ENCODE measurements around the gene FAM32A. TPM values are rescaled to one million over a fixed set of nuclear protein-coding genes. Genes with fewer than 3 reads are reported as not detected.

FAM32A gene
- total and polyA plus RNA-seq, 7 donors = 26.3 to 133 (median 44.2) TPM

- Histone ChIP-seq H3K27ac (peak within 1 kb of the TSS; percentile 89), H3K9me3 (no peaks in the 10 kb centered on the region), H3K4me1 (peaks cover 27% of the 10 kb centered on the region), H3K27me3 (ENCODE audit: insufficient read depth in 3 of 3, low read length in 2 of 3) (no peaks in the 10 kb centered on the region), H3K4me3 (peak within 1 kb of the TSS; percentile 100), H3K36me3 (ENCODE audit: insufficient read depth in 1 of 2, low read depth in 1 of 2) (peaks cover 0 to 29% of the 10 kb centered on the region in 2 donors)
- 0 to 1% (median 1%) methylated on average over 57 to 65 of the region's 65 CpGs for WGBS, 3 donors
- intact Hi-C loops (cut with DNase I) = loop anchor here in 1 of 2 donors (2.0 kb wide), 1 partner anchor 87 kb away; the partner anchor contains the start of gene RAB8A
- TF ChIP-seq, protein P1, sequence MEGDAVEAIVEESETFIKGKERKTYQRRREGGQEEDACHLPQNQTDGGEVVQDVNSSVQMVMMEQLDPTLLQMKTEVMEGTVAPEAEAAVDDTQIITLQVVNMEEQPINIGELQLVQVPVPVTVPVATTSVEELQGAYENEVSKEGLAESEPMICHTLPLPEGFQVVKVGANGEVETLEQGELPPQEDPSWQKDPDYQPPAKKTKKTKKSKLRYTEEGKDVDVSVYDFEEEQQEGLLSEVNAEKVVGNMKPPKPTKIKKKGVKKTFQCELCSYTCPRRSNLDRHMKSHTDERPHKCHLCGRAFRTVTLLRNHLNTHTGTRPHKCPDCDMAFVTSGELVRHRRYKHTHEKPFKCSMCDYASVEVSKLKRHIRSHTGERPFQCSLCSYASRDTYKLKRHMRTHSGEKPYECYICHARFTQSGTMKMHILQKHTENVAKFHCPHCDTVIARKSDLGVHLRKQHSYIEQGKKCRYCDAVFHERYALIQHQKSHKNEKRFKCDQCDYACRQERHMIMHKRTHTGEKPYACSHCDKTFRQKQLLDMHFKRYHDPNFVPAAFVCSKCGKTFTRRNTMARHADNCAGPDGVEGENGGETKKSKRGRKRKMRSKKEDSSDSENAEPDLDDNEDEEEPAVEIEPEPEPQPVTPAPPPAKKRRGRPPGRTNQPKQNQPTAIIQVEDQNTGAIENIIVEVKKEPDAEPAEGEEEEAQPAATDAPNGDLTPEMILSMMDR (IDR thresholded peaks at IDR 0.05) = no peak
- DNase-seq = peak; percentile 99 to 100
- ATAC-seq = peak; percentile 94 to 97 (median 97)
Observed at GRCh38 chr19:16197622-16198369, 12.6 kb downstream of the FAM32A start, which contains the start of gene AP1M1. TSS of gene AP1M1 (plus strand) at chr19:16197911. CDS start at chr19:16198027, 116 bp downstream.

DNA sequence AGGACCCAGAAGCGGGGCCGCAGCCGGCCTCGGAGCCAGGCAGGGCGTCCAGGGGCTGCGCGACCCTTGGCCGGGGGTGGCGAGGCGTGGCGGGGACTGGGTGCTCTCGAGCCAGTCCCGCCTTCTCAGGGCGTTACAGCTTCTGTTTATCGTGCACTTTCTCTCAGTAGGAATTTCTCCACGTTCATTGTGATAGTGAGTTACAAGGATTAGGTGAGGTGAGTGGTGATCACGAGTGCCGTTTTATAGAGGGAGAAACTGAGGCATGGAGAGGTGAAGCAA, 13.1 kb downstream of the FAM32A start:
- peak overlapping the region; percentile 89 for H3K27ac ChIP-seq
- H3K4me1 ChIP-seq = peaks cover 27% of the 10 kb centered on the region
- DNase-seq = no peak
- no peaks in the 10 kb centered on the region for H3K27me3 ChIP-seq (ENCODE audit: insufficient read depth in 3 of 3, low read length in 2 of 3)
- 0% methylated on average over 14 to 18 of the region's 18 CpGs for WGBS, 3 donors
- TF ChIP-seq, protein P1 (IDR thresholded peaks at IDR 0.05) = no peak
- ATAC-seq = no peak
- peaks cover 0 to 29% of the 10 kb centered on the region in 2 donors for H3K36me3 ChIP-seq (ENCODE audit: insufficient read depth in 1 of 2, low read depth in 1 of 2)
- intact Hi-C loops (cut with DNase I) = no loop called here
- H3K4me3 ChIP-seq = peak overlapping the region; percentile 100
- H3K9me3 ChIP-seq = no peaks in the 10 kb centered on the region

GRCh38 chr19:16199275-16199932, 14.2 kb downstream of the FAM32A start:
- peaks cover 27% of the 10 kb centered on the region for H3K4me1 ChIP-seq
- ATAC-seq (no peak), DNase-seq (no peak)
- TF ChIP-seq, protein P1 (IDR thresholded peaks at IDR 0.05) = no peak
- no peaks in the 10 kb centered on the region for H3K27me3 ChIP-seq (ENCODE audit: insufficient read depth in 3 of 3, low read length in 2 of 3)
- H3K36me3 ChIP-seq (ENCODE audit: insufficient read depth in 1 of 2, low read depth in 1 of 2) = peaks cover 0 to 34% of the 10 kb centered on the region in 2 donors
- no peaks in the 10 kb centered on the region for H3K9me3 ChIP-seq
- intact Hi-C loops (cut with DNase I) = no loop called here
- peak overlapping the region; percentile 100 for H3K4me3 ChIP-seq
- WGBS, 3 donors = 74 to 85% (median 76%) methylated on average over 9 of the region's 9 CpGs
- H3K27ac ChIP-seq = no peak overlapping the region

DNA sequence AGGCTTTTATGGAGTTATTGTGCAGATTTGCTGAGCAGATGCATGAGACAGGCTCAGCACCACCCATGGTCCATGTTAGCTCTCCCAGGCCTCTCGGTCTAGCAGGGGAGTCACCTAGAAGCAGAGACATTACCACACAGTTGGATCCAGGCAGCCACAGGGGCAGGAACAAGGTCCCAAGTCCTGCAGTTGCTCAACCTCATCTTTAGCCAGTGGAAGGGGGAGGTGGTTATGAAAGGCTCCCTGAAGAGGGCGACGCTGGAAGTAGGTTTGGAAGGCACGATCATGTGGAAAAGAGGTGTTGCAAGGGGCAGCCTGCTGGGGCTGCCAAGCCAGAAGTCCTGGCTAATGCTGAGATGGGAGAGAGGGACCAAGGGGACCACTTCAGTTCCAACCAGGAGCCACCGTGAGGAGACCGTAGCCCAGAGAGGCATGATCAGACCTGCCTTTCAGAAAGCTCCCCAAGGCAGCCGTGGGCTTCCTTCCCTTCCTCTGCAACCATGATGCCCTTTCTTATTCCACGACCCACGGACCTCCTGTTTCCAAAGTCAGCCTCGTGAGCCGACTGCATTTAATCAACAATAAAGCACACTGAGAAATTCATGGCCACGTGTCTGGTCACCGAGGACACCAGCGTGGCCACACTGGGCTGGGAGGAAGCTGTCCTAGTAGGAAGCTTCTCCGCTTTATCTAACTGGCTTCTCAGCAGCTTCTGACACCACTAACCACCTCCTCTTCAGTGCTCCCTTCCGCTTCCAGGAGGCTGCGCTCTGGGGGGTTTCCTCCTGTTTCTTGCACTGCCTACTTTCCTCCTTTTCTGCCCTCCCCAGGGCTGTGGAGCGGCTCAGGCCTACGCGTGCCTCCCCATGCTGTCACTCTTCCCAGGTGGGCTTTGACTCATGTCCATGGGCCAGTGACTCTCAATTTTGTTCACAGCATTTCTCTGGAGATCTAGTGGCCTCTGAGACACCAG, 15.1 kb downstream of the FAM32A start:
- Histone ChIP-seq H3K4me3 (no peak overlapping the region), H3K4me1 (peaks cover 27% of the 10 kb centered on the region), H3K27ac (no peak overlapping the region), H3K9me3 (no peaks in the 10 kb centered on the region), H3K36me3 (ENCODE audit: insufficient read depth in 1 of 2, low read depth in 1 of 2) (peaks cover 0 to 37% of the 10 kb centered on the region in 2 donors), H3K27me3 (ENCODE audit: insufficient read depth in 3 of 3, low read length in 2 of 3) (no peaks in the 10 kb centered on the region)
- 76 to 83% (median 77%) methylated on average over 20 of the region's 20 CpGs for WGBS, 3 donors
- intact Hi-C loops (cut with DNase I) = no loop called here
- TF ChIP-seq, protein P1 (IDR thresholded peaks at IDR 0.05) = no peak
- ATAC-seq (peak in 1 of 4 donors; percentile 22), DNase-seq (peak; percentile 57 to 78)
